ENCODE data around the gene ACSS2. TPM values are rescaled to one million over a fixed set of nuclear protein-coding genes. Genes with fewer than 3 reads are reported as not detected.

ACSS2 gene
- total and polyA plus RNA-seq, 7 experiments from 2014 or later: 14.6 to 51.7 (median 37.5) TPM

DNA sequence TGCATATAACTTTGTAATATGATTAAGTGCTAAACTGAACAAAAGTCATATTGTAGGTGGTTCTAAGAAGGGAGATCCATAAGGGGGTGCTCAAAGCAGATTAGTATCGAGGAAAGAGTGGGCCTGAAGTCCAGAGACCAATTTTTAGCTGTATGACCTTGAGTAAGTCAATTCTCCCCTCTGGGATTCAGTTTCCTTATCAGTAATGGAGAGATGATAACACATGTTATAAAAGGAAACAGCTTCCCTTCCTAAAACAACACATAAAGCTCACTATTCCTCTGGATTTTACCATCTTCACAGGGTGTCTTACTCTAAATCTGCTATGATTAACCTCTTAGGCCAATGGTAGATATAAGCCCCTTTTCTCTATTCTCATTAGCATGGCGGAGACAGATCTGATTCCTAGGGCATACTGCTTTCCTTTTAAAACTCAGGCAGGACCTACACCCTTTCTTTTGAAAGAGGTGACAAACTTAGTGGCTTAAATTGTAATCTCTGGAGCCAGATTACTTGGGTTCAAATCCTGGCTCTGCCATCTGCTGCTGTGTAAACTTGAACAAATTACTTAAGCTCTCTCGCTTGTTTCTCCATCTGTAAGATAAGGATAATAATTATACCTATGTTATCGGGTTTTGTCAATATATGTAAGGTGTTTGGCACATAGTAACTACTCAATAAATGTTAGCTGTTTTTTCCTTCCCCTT lies 39.5 kb downstream of the ACSS2 start:
- H3K4me3 Mint-ChIP-seq: no peak overlapping the region

DNA sequence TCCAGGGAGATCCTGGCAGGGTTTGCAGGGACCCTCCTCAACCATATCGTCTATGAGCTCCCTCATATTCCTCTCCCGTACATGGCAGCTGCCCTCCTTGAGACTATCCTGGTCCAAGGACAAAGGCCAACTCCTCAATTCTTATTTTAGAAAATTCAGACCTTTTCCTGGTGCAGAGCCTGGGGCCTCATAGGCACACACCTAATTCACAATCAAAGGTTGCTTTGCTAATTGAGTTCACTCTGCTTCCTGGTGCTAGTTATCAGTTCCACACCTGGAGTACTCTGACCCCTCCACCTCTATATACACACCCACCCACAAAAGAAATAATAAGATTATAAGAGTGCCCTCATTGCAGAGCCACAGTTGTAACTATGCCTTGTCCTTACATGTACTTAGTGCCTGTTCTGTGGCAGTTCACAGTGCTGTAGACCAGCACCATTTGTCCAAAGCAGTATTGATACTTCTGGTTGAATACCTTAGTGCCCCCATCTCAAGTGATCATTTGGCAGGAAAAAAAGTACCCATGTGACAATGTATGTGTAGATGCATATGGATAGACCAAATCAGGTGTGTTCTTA lies 40.5 kb downstream of the ACSS2 start:
- Mint-ChIP-seq H3K27ac (peak overlapping the region in 4 of 9 donors; percentile 10 to 85 (median 54)), H3K4me3 (peak overlapping the region in 1 of 10 donors; percentile 11), H3K27me3 (no peaks in the 10 kb centered on the region), H3K4me1 (peaks cover 13 to 52% (median 30%) of the 10 kb centered on the region in 7 donors), H3K36me3 (peaks cover 12 to 43% (median 19%) of the 10 kb centered on the region in 5 donors), H3K9me3 (peaks cover 0 to 11% (median 0%) of the 10 kb centered on the region in 11 donors)
- ATAC-seq (no peak), DNase-seq (no peak)
- Histone ChIP-seq H3K27me3 (ENCODE audit: control insufficient read depth in 2 of 2, insufficient read depth in 2 of 2, low read length in 2 of 2) (no peaks in the 10 kb centered on the region), H3K36me3 (ENCODE audit: control insufficient read depth in 2 of 3, insufficient read depth in 3 of 3, low read length in 3 of 3) (peaks cover 0 to 26% (median 0%) of the 10 kb centered on the region in 3 experiments), H3K9me3 (ENCODE audit: control insufficient read depth in 2 of 3, low read length in 3 of 3) (no peaks in the 10 kb centered on the region), H3K4me1 (ENCODE audit: control insufficient read depth in 2 of 2, insufficient read depth in 2 of 2, low read length in 2 of 2) (peaks cover 10 to 18% of the 10 kb centered on the region in 2 donors), H3K4me3 (ENCODE audit: low read length) (no peak overlapping the region), H3K27ac (ENCODE audit: low read depth, low read length) (no peak overlapping the region)
- POLR2A ChIA-PET: no interaction called here
- CTCF ChIA-PET: no interaction called here
- intact Hi-C loops (cut with micrococcal nuclease): no loop called here

More for the DNA sequence above, 39.5 kb downstream of the ACSS2 start:
- no peaks in the 10 kb centered on the region for H3K27me3 ChIP-seq (ENCODE audit: control insufficient read depth in 2 of 2, insufficient read depth in 2 of 2, low read length in 2 of 2)
- POLR2A ChIA-PET: interaction anchor here (0.8 kb wide), 1 partner anchor 38 kb away, joined by 3 read pairs; no protein-coding TSS in a partner anchor
- CTCF ChIA-PET: no interaction called here
- peaks cover 0 to 17% (median 0%) of the 10 kb centered on the region in 3 experiments for H3K36me3 ChIP-seq (ENCODE audit: control insufficient read depth in 2 of 3, insufficient read depth in 3 of 3, low read length in 3 of 3)
- Mint-ChIP-seq H3K27ac (peak overlapping the region in 4 of 9 donors; percentile 7 to 45 (median 28)), H3K4me1 (peaks cover 13 to 47% (median 33%) of the 10 kb centered on the region in 7 donors), H3K27me3 (no peaks in the 10 kb centered on the region), H3K36me3 (peaks cover 8 to 49% (median 18%) of the 10 kb centered on the region in 5 donors), H3K9me3 (peaks cover 0 to 11% (median 0%) of the 10 kb centered on the region in 11 donors)
- H3K4me1 ChIP-seq (ENCODE audit: control insufficient read depth in 2 of 2, insufficient read depth in 2 of 2, low read length in 2 of 2): peaks cover 10 to 18% of the 10 kb centered on the region in 2 donors
- no peak overlapping the region for H3K27ac ChIP-seq (ENCODE audit: low read depth, low read length)
- no peak overlapping the region for H3K4me3 ChIP-seq (ENCODE audit: low read length)
- DNase-seq (no peak), ATAC-seq (no peak)
- intact Hi-C loops (cut with micrococcal nuclease): no loop called here
- H3K9me3 ChIP-seq (ENCODE audit: control insufficient read depth in 2 of 3, low read length in 3 of 3): no peaks in the 10 kb centered on the region

DNA sequence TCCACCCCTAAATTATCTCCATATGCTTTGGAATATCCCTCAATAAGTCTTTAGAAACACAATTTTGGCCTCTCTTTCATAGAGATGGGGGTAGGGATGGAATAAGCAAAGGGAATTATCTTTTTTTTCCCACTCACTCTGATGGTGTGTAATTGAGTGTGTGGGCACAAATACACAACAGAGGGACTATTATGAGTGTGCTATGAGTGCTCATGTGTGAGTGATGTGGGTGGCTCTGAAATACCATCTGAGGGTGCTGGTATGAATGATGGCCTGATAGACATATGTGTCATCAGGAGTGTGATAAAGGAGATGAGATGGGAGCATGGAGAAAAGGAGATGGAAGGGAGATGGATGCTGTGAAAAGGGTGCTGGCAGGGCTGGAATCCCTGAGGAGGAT lies 43.6 kb downstream of the ACSS2 start:
- H3K4me3 ChIP-seq (ENCODE audit: low read length): no peak overlapping the region
- H3K27ac ChIP-seq (ENCODE audit: low read depth, low read length): no peak overlapping the region
- ChIA-PET POLR2A (interaction anchor here (0.6 kb wide), 1 partner anchor 99 kb away, joined by 3 read pairs; no protein-coding TSS in a partner anchor), CTCF (no interaction called here)
- peak overlapping the region in 2 of 9 donors; percentile 4 to 52 for H3K27ac Mint-ChIP-seq
- DNase-seq: no peak
- no peaks in the 10 kb centered on the region for H3K27me3 Mint-ChIP-seq
- H3K36me3 ChIP-seq (ENCODE audit: control insufficient read depth in 2 of 3, insufficient read depth in 3 of 3, low read length in 3 of 3): peaks cover 0 to 45% (median 0%) of the 10 kb centered on the region in 3 experiments
- intact Hi-C loops (cut with micrococcal nuclease): no loop called here
- no peaks in the 10 kb centered on the region for H3K27me3 ChIP-seq (ENCODE audit: control insufficient read depth in 2 of 2, insufficient read depth in 2 of 2, low read length in 2 of 2)
- peaks cover 13 to 53% (median 31%) of the 10 kb centered on the region in 7 donors for H3K4me1 Mint-ChIP-seq
- H3K4me3 Mint-ChIP-seq: no peak overlapping the region
- ATAC-seq: no peak
- no peaks in the 10 kb centered on the region for H3K9me3 ChIP-seq (ENCODE audit: control insufficient read depth in 2 of 3, low read length in 3 of 3)
- peaks cover 17 to 30% (median 21%) of the 10 kb centered on the region in 5 donors for H3K36me3 Mint-ChIP-seq
- H3K4me1 ChIP-seq (ENCODE audit: control insufficient read depth in 2 of 2, insufficient read depth in 2 of 2, low read length in 2 of 2): peaks cover 10 to 18% of the 10 kb centered on the region in 2 donors
- peaks cover 0 to 11% (median 0%) of the 10 kb centered on the region in 11 donors for H3K9me3 Mint-ChIP-seq

DNA sequence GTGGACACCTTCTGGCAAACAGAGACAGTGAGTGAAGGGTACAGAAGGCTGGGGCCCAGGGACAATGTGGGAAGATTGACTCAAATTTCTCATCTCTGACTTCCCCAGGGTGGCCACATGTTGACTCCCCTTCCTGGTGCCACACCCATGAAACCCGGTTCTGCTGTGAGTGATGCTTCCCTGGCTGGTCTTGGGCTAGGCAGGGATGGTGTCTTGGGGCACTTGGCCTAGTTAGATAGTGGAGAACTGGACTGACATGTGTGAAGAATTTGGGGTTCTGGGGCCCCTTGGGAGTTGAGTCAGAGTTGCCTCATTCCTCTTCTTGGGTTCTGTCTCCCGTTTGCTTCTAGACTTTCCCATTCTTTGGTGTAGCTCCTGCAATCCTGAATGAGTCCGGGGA lies 45.0 kb downstream of the ACSS2 start:
- no peak overlapping the region for H3K4me3 ChIP-seq (ENCODE audit: low read length)
- H3K9me3 ChIP-seq (ENCODE audit: control insufficient read depth in 2 of 3, low read length in 3 of 3): no peaks in the 10 kb centered on the region
- Mint-ChIP-seq H3K9me3 (peaks cover 0 to 11% (median 0%) of the 10 kb centered on the region in 11 donors), H3K27ac (no peak overlapping the region), H3K4me1 (peaks cover 26 to 54% (median 35%) of the 10 kb centered on the region in 7 donors), H3K36me3 (peaks cover 22 to 34% (median 24%) of the 10 kb centered on the region in 5 donors), H3K4me3 (no peak overlapping the region), H3K27me3 (no peaks in the 10 kb centered on the region)
- H3K27me3 ChIP-seq (ENCODE audit: control insufficient read depth in 2 of 2, insufficient read depth in 2 of 2, low read length in 2 of 2): no peaks in the 10 kb centered on the region
- DNase-seq: no peak
- no peak overlapping the region for H3K27ac ChIP-seq (ENCODE audit: low read depth, low read length)
- POLR2A ChIA-PET: no interaction called here
- intact Hi-C loops (cut with micrococcal nuclease): no loop called here
- ATAC-seq: no peak
- CTCF ChIA-PET: no interaction called here
- H3K36me3 ChIP-seq (ENCODE audit: control insufficient read depth in 2 of 3, insufficient read depth in 3 of 3, low read length in 3 of 3): peaks cover 0 to 55% (median 0%) of the 10 kb centered on the region in 3 experiments
- H3K4me1 ChIP-seq (ENCODE audit: control insufficient read depth in 2 of 2, insufficient read depth in 2 of 2, low read length in 2 of 2): peaks cover 10 to 18% of the 10 kb centered on the region in 2 donors

DNA sequence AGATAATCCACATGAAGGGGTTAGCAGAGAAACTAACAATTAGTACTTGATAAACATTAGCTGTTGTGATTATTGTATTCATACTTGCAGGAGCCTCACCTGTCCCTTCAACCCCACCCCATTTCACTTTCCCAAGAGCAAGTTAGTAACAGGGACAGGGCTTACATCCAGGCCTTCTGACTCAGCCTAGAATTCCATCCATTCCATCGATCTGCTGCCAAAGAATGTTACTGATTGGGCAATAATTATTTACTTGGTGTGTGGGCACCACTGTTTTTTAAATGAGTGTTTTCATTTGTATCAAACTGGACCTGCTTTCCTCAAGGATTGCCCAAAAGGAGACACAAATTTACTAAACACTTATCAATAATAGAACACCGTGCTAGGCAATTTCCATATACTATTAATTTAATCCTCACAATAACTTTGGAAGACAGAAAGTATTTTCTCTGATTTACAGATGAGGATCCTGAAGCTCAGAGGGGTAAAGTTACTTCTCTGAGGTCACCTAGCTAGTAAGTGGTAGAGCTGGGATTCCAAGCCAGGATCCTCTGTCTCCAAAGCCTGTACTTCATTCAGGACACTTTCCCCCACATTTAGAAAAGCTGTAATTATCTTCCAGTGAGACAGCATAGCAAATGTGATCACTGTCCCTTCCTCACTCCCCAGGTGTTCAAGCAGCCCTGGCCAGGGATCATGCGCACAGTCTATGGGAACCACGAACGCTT lies 46.4 kb downstream of the ACSS2 start:
- Histone ChIP-seq H3K36me3 (ENCODE audit: control insufficient read depth in 2 of 3, insufficient read depth in 3 of 3, low read length in 3 of 3) (peaks cover 0 to 64% (median 0%) of the 10 kb centered on the region in 3 experiments), H3K4me1 (ENCODE audit: control insufficient read depth in 2 of 2, insufficient read depth in 2 of 2, low read length in 2 of 2) (peaks cover 6 to 12% of the 10 kb centered on the region in 2 donors), H3K27me3 (ENCODE audit: control insufficient read depth in 2 of 2, insufficient read depth in 2 of 2, low read length in 2 of 2) (no peaks in the 10 kb centered on the region), H3K27ac (ENCODE audit: low read depth, low read length) (no peak overlapping the region), H3K4me3 (ENCODE audit: low read length) (no peak overlapping the region), H3K9me3 (ENCODE audit: control insufficient read depth in 2 of 3, low read length in 3 of 3) (no peaks in the 10 kb centered on the region)
- DNase-seq (no peak), ATAC-seq (no peak)
- CTCF ChIA-PET: no interaction called here
- H3K27ac Mint-ChIP-seq: no peak overlapping the region
- H3K4me1 Mint-ChIP-seq: peaks cover 16 to 50% (median 26%) of the 10 kb centered on the region in 7 donors
- H3K27me3 Mint-ChIP-seq: no peaks in the 10 kb centered on the region
- intact Hi-C loops (cut with micrococcal nuclease): no loop called here
- H3K36me3 Mint-ChIP-seq: peaks cover 21 to 38% (median 24%) of the 10 kb centered on the region in 5 donors
- POLR2A ChIA-PET: no interaction called here
- H3K9me3 Mint-ChIP-seq: peaks cover 0 to 7% (median 0%) of the 10 kb centered on the region in 11 donors
- no peak overlapping the region for H3K4me3 Mint-ChIP-seq

DNA sequence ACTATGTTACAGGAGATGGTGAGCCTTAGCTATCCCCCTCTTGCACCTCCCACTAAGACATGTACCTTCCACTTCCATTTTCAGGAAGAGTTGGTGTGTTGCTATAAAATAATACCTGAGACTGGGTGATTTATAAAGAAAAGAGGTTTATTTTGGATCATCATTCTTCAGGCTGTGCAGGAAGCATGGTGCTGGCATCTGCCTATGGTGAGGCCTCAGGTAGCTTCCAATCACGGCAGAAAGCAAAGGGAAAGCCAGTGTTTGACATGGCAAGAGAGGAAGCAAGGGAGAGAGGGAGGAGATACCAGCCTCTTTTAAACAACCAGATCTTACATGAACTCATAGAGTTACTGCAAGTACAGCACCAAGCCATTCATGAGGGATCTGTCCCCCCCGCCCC lies 47.0 kb downstream of the ACSS2 start:
- ChIA-PET POLR2A (no interaction called here), CTCF (no interaction called here)
- H3K27ac ChIP-seq (ENCODE audit: low read depth, low read length): no peak overlapping the region
- no peak for ATAC-seq
- Mint-ChIP-seq H3K36me3 (peaks cover 15 to 32% (median 19%) of the 10 kb centered on the region in 5 donors), H3K27ac (no peak overlapping the region), H3K27me3 (no peaks in the 10 kb centered on the region), H3K4me1 (peaks cover 11 to 44% (median 20%) of the 10 kb centered on the region in 7 donors), H3K4me3 (no peak overlapping the region), H3K9me3 (peaks cover 0 to 5% (median 0%) of the 10 kb centered on the region in 11 donors)
- H3K4me1 ChIP-seq (ENCODE audit: control insufficient read depth in 2 of 2, insufficient read depth in 2 of 2, low read length in 2 of 2): peaks cover under 1 to 6% of the 10 kb centered on the region in 2 donors
- no peaks in the 10 kb centered on the region for H3K9me3 ChIP-seq (ENCODE audit: control insufficient read depth in 2 of 3, low read length in 3 of 3)
- no peak overlapping the region for H3K4me3 ChIP-seq (ENCODE audit: low read length)
- intact Hi-C loops (cut with micrococcal nuclease): no loop called here
- no peak for DNase-seq
- peaks cover 0 to 70% (median 0%) of the 10 kb centered on the region in 3 experiments for H3K36me3 ChIP-seq (ENCODE audit: control insufficient read depth in 2 of 3, insufficient read depth in 3 of 3, low read length in 3 of 3)
- H3K27me3 ChIP-seq (ENCODE audit: control insufficient read depth in 2 of 2, insufficient read depth in 2 of 2, low read length in 2 of 2): no peaks in the 10 kb centered on the region
